ENCODE results near the gene F11R.
"Not testable (repeated sequence)": the region's sequence is repeated elsewhere in the genome, so short reads cannot be mapped to it uniquely, and the experiment has no call there.

F11R gene

GRCh38 chr1:161021970-161022353 is 1.0 kb upstream of the F11R start:
- H3K4me1 ChIP-seq (ENCODE audit: insufficient read depth, insufficient read length) = peaks cover 11% of the 10 kb centered on the region
- H3K4me3 ChIP-seq (ENCODE audit: insufficient read length, low read depth) = peak overlapping the region; percentile 59

GRCh38 chr1:161021165-161021969 is 415 bp upstream of the F11R start:
- Histone ChIP-seq H3K9me3 (ENCODE audit: insufficient read depth, low read length) (no peaks in the 10 kb centered on the region), H3K9ac (ENCODE audit: insufficient read length, low read depth) (peak overlapping the region; percentile 96), H3K36me3 (ENCODE audit: insufficient read depth, insufficient read length, low read length) (no peaks in the 10 kb centered on the region), H3K4me1 (ENCODE audit: insufficient read depth, insufficient read length) (peaks cover 11% of the 10 kb centered on the region), H3K27me3 (ENCODE audit: insufficient read depth, insufficient read length) (no peaks in the 10 kb centered on the region), H3K4me3 (ENCODE audit: insufficient read length, low read depth) (peak overlapping the region; percentile 99)
- peak; percentile 97 for DNase-seq (ENCODE audit: low read depth, low spot score)
- TF ChIP-seq YY1 (IDR thresholded peaks at IDR 0.05; ENCODE audit: insufficient read depth, insufficient read length) = no peak
- no peak for TF ChIP-seq ZNF274 (IDR thresholded peaks at IDR 0.05; ENCODE audit: low read depth, low read length)
- TF ChIP-seq SUZ12 (IDR thresholded peaks at IDR 0.05; ENCODE audit: extremely low read depth, insufficient read depth, insufficient read length) = no peak

More at GRCh38 chr1:161021970-161022353, 1.0 kb upstream of the F11R start:
- Histone ChIP-seq H3K9ac (ENCODE audit: insufficient read length, low read depth) (peak overlapping the region; percentile 84), H3K9me3 (ENCODE audit: insufficient read depth, low read length) (no peaks in the 10 kb centered on the region), H3K36me3 (ENCODE audit: insufficient read depth, insufficient read length, low read length) (no peaks in the 10 kb centered on the region), H3K27me3 (ENCODE audit: insufficient read depth, insufficient read length) (no peaks in the 10 kb centered on the region)
- DNase-seq (ENCODE audit: low read depth, low spot score) = no peak
- TF ChIP-seq SUZ12 (IDR thresholded peaks at IDR 0.05; ENCODE audit: extremely low read depth, insufficient read depth, insufficient read length) (no peak), YY1 (IDR thresholded peaks at IDR 0.05; ENCODE audit: insufficient read depth, insufficient read length) (no peak), ZNF274 (IDR thresholded peaks at IDR 0.05; ENCODE audit: low read depth, low read length) (no peak)

GRCh38 chr1:161019751-161020495 is 1.0 kb downstream of the F11R start:
- no peaks in the 10 kb centered on the region for H3K27me3 ChIP-seq (ENCODE audit: insufficient read depth, insufficient read length)
- peak overlapping the region; percentile 96 for H3K9ac ChIP-seq (ENCODE audit: insufficient read length, low read depth)
- no peak for TF ChIP-seq ZNF274 (IDR thresholded peaks at IDR 0.05; ENCODE audit: low read depth, low read length)
- no peak for TF ChIP-seq YY1 (IDR thresholded peaks at IDR 0.05; ENCODE audit: insufficient read depth, insufficient read length)
- TF ChIP-seq SUZ12 (IDR thresholded peaks at IDR 0.05; ENCODE audit: extremely low read depth, insufficient read depth, insufficient read length) = no peak
- DNase-seq (ENCODE audit: low read depth, low spot score) = no peak
- no peaks in the 10 kb centered on the region for H3K9me3 ChIP-seq (ENCODE audit: insufficient read depth, low read length)
- H3K4me1 ChIP-seq (ENCODE audit: insufficient read depth, insufficient read length) = peaks cover 11% of the 10 kb centered on the region
- H3K36me3 ChIP-seq (ENCODE audit: insufficient read depth, insufficient read length, low read length) = no peaks in the 10 kb centered on the region
- peak overlapping the region; percentile 99 for H3K4me3 ChIP-seq (ENCODE audit: insufficient read length, low read depth)

- DNase-seq (ENCODE audit: low read depth, low spot score); H3K36me3 ChIP-seq (ENCODE audit: insufficient read depth, insufficient read length, low read length); H3K9me3 ChIP-seq (ENCODE audit: insufficient read depth, low read length); H3K27me3 ChIP-seq (ENCODE audit: insufficient read depth, insufficient read length): not testable (repeated sequence)
- Histone ChIP-seq H3K9ac (ENCODE audit: insufficient read length, low read depth) (peak overlapping the region; percentile 96), H3K4me1 (ENCODE audit: insufficient read depth, insufficient read length) (peaks cover 13% of the 10 kb centered on the region), H3K4me3 (ENCODE audit: insufficient read length, low read depth) (peak overlapping the region; percentile 99)
These were observed 1.8 kb downstream of the F11R start for GRCh38 chr1:161019111-161019660.

- peaks cover 17% of the 10 kb centered on the region for H3K4me1 ChIP-seq (ENCODE audit: insufficient read depth, insufficient read length)
- H3K9me3 ChIP-seq (ENCODE audit: insufficient read depth, low read length) = no peaks in the 10 kb centered on the region
- no peak for DNase-seq (ENCODE audit: low read depth, low spot score)
- H3K4me3 ChIP-seq (ENCODE audit: insufficient read length, low read depth) = peak overlapping the region; percentile 99
- no peak for TF ChIP-seq YY1 (IDR thresholded peaks at IDR 0.05; ENCODE audit: insufficient read depth, insufficient read length)
- TF ChIP-seq SUZ12 (IDR thresholded peaks at IDR 0.05; ENCODE audit: extremely low read depth, insufficient read depth, insufficient read length) = no peak
- no peaks in the 10 kb centered on the region for H3K27me3 ChIP-seq (ENCODE audit: insufficient read depth, insufficient read length)
- H3K9ac ChIP-seq (ENCODE audit: insufficient read length, low read depth) = peak overlapping the region; percentile 4
- H3K36me3 ChIP-seq (ENCODE audit: insufficient read depth, insufficient read length, low read length) = peaks cover 7% of the 10 kb centered on the region
These were observed 2.4 kb downstream of the F11R start for GRCh38 chr1:161018631-161018930.

- H3K27me3 ChIP-seq (ENCODE audit: insufficient read depth, insufficient read length) = no peaks in the 10 kb centered on the region
- H3K4me3 ChIP-seq (ENCODE audit: insufficient read length, low read depth) = peak overlapping the region; percentile 99
- H3K9ac ChIP-seq (ENCODE audit: insufficient read length, low read depth) = peak overlapping the region; percentile 69
- peaks cover 19% of the 10 kb centered on the region for H3K4me1 ChIP-seq (ENCODE audit: insufficient read depth, insufficient read length)
- no peaks in the 10 kb centered on the region for H3K9me3 ChIP-seq (ENCODE audit: insufficient read depth, low read length)
- H3K36me3 ChIP-seq (ENCODE audit: insufficient read depth, insufficient read length, low read length) = peaks cover 7% of the 10 kb centered on the region
- DNase-seq (ENCODE audit: low read depth, low spot score) = no peak
- TF ChIP-seq ZNF274 (IDR thresholded peaks at IDR 0.05; ENCODE audit: low read depth, low read length) (no peak), SUZ12 (IDR thresholded peaks at IDR 0.05; ENCODE audit: extremely low read depth, insufficient read depth, insufficient read length) (no peak), YY1 (IDR thresholded peaks at IDR 0.05; ENCODE audit: insufficient read depth, insufficient read length) (no peak)
These were observed 3.0 kb downstream of the F11R start for GRCh38 chr1:161017756-161018630.

- DNase-seq (ENCODE audit: low read depth, low spot score); H3K27me3 ChIP-seq (ENCODE audit: insufficient read depth, insufficient read length); H3K4me3 ChIP-seq (ENCODE audit: insufficient read length, low read depth); H3K9me3 ChIP-seq (ENCODE audit: insufficient read depth, low read length); H3K36me3 ChIP-seq (ENCODE audit: insufficient read depth, insufficient read length, low read length): not testable (repeated sequence)
- Histone ChIP-seq H3K4me1 (ENCODE audit: insufficient read depth, insufficient read length) (peaks cover 19% of the 10 kb centered on the region), H3K9ac (ENCODE audit: insufficient read length, low read depth) (peak overlapping the region; percentile 12)
These were observed 3.8 kb downstream of the F11R start for GRCh38 chr1:161017181-161017580.

- H3K9me3 ChIP-seq (ENCODE audit: insufficient read depth, low read length); DNase-seq (ENCODE audit: low read depth, low spot score); H3K9ac ChIP-seq (ENCODE audit: insufficient read length, low read depth); H3K36me3 ChIP-seq (ENCODE audit: insufficient read depth, insufficient read length, low read length); H3K27me3 ChIP-seq (ENCODE audit: insufficient read depth, insufficient read length); H3K4me3 ChIP-seq (ENCODE audit: insufficient read length, low read depth): not testable (repeated sequence)
- peaks cover 19% of the 10 kb centered on the region for H3K4me1 ChIP-seq (ENCODE audit: insufficient read depth, insufficient read length)
These were observed 4.3 kb downstream of the F11R start for GRCh38 chr1:161016683-161017082.

Measured in NT2/D1 (cell line).